KMS-11 (cell line): ENCODE data around the gene TAF6.

ENCODE experiments used
- H2AFZ ChIP-seq: fragments of 200-600 bp; sonication (generic); 2 replicates; pipeline ENCODE4 v1.6.1; 2016; ENCODE audit warnings: antibody characterized with exemption, mixed run types, low read depth
- H3K27ac ChIP-seq: fragments of 200-600 bp; sonication (generic); 2 replicates; pipeline ENCODE4 v1.6.1; 2016; ENCODE audit warnings: mild to moderate bottlenecking, mixed run types
- H3K27me3 ChIP-seq: fragments of 200-600 bp; sonication (generic); 2 replicates; pipeline ENCODE4 v1.6.1; 2017; ENCODE audit warnings: mild to moderate bottlenecking, low read depth, mixed run types, moderate library complexity; ENCODE audit not compliant: insufficient read depth
- H3K36me3 ChIP-seq: fragments of 200-600 bp; sonication (generic); 2 replicates; pipeline ENCODE4 v1.6.1; 2017; ENCODE audit warnings: mild to moderate bottlenecking, mixed run types; ENCODE audit not compliant: insufficient read depth
- H3K4me1 ChIP-seq: fragments of 200-600 bp; sonication (generic); 2 replicates; pipeline ENCODE4 v1.6.1; 2016; ENCODE audit warnings: mild to moderate bottlenecking, low read depth, mixed run types; ENCODE audit not compliant: poor library complexity, severe bottlenecking
- H3K4me2 ChIP-seq: fragments of 200-600 bp; sonication (generic); 2 replicates; pipeline ENCODE4 v1.7.0; 2016; ENCODE audit warnings: mild to moderate bottlenecking, mixed run types
- H3K4me3 ChIP-seq: fragments of 200-600 bp; sonication (generic); IDR thresholded peaks from 2 replicates; pipeline ENCODE4 v1.6.1; 2017; ENCODE audit warnings: low read depth, low read length, mixed read lengths; ENCODE audit not compliant: insufficient read depth
- H3K79me2 ChIP-seq: fragments of 200-600 bp; sonication (generic); 2 replicates; pipeline ENCODE4 v1.6.1; 2016; ENCODE audit warnings: low read depth, mixed run types; ENCODE audit not compliant: insufficient read depth
- H3K9ac ChIP-seq: fragments of 200-600 bp; sonication (generic); 2 replicates; pipeline ENCODE4 v1.6.1; 2016; ENCODE audit warnings: mild to moderate bottlenecking, mixed run types
- H4K20me1 ChIP-seq: fragments of 200-600 bp; sonication (generic); 2 replicates; pipeline ENCODE4 v1.6.1; 2016; ENCODE audit warnings: mild to moderate bottlenecking, mixed run types; ENCODE audit not compliant: insufficient read depth
- CTCF ChIP-seq: fragments of 200-600 bp; sonication (generic); conservative IDR thresholded peaks from 2 replicates; pipeline ENCODE4 v1.6.1; 2017; ENCODE audit warnings: low read depth, mild to moderate bottlenecking, antibody characterized with exemption, low read length, moderate library complexity, mixed read lengths

Gene TAF6

GRCh38 chr7:100119970-100120732, 993 bp upstream of the TAF6 start:
- H3K4me2 ChIP-seq, result peak overlapping the region; percentile 80
- peak overlapping the region; percentile 87; the same call in 1 of the 2 replicates for H3K9ac ChIP-seq
- peak overlapping the region; percentile 60 for H3K4me3 ChIP-seq
- TF ChIP-seq CTCF, result no peak
- H3K27ac ChIP-seq, result peak overlapping the region; percentile 89
- H3K4me1 ChIP-seq, result peaks cover 19% of the 10 kb centered on the region
- H4K20me1 ChIP-seq, result no peaks in the 10 kb centered on the region
- no peaks in the 10 kb centered on the region for H3K27me3 ChIP-seq
- peaks cover 9% of the 10 kb centered on the region; the same call in 1 of the 2 replicates for H3K79me2 ChIP-seq
- no peaks in the 10 kb centered on the region for H3K36me3 ChIP-seq
- peak overlapping the region; percentile 90 for H2AFZ ChIP-seq

GRCh38 chr7:100118388-100119071, 628 bp downstream of the TAF6 start:
- Histone ChIP-seq H2AFZ (peak overlapping the region; percentile 90), H3K4me1 (peaks cover 17% of the 10 kb centered on the region), H3K4me3 (peak overlapping the region; percentile 39), H3K27me3 (no peaks in the 10 kb centered on the region), H3K9ac (peak overlapping the region; percentile 87), H3K27ac (peak overlapping the region; percentile 89), H3K79me2 (peaks cover 9% of the 10 kb centered on the region; the same call in 1 of the 2 replicates), H4K20me1 (no peaks in the 10 kb centered on the region), H3K36me3 (0 out of 2 replicates have a peak, but pooled peaks cover 3% of the 10 kb centered on the region), H3K4me2 (peak overlapping the region; percentile 80)
- TF ChIP-seq CTCF, result no peak

GRCh38 chr7:100115026-100115425, 4.1 kb downstream of the TAF6 start:
- no peak overlapping the region for H3K27ac ChIP-seq
- H3K4me1 ChIP-seq, result peaks cover 6% of the 10 kb centered on the region
- peaks cover 3% of the 10 kb centered on the region; the same call in 1 of the 2 replicates for H3K36me3 ChIP-seq
- H3K79me2 ChIP-seq, result peaks cover 9% of the 10 kb centered on the region; the same call in 1 of the 2 replicates
- H2AFZ ChIP-seq, result no peak overlapping the region
- no peak overlapping the region for H3K9ac ChIP-seq
- no peak for TF ChIP-seq CTCF
- no peaks in the 10 kb centered on the region for H3K27me3 ChIP-seq
- no peak overlapping the region for H3K4me3 ChIP-seq
- no peaks in the 10 kb centered on the region for H4K20me1 ChIP-seq
- no peak overlapping the region for H3K4me2 ChIP-seq

- Histone ChIP-seq H3K27ac (no peak overlapping the region), H3K27me3 (no peaks in the 10 kb centered on the region), H4K20me1 (no peaks in the 10 kb centered on the region), H3K4me3 (no peak overlapping the region), H3K4me1 (no peaks in the 10 kb centered on the region), H3K79me2 (no peaks in the 10 kb centered on the region), H3K36me3 (peaks cover 3% of the 10 kb centered on the region; the same call in 1 of the 2 replicates), H3K9ac (no peak overlapping the region), H3K4me2 (no peak overlapping the region), H2AFZ (no peak overlapping the region)
- TF ChIP-seq CTCF, result no peak
These were observed 7.2 kb downstream of the TAF6 start for GRCh38 chr7:100111914-100112313.
